Stimulated activated effector memory CD8-positive, alpha-beta T cell treated with anti-CD3 and anti-CD28 coated beads, Interleukin-12 subunit alpha, Interleukin-12 subunit beta, amount 100 ng/mL, for 72 hours (primary cell): ENCODE measurements around the gene DDR1.
A peak's percentile ranks its signal among the peaks of the same experiment; 100 is the strongest.
"Not testable (repeated sequence)": the region's sequence is repeated elsewhere in the genome, so short reads cannot be mapped to it uniquely, and the experiment has no call there.

Experiments used
- ATAC-seq: fragments of 150-1000 bp; cut with Tn5 transposase; 2 replicates; pipeline ENCODE4 v1.10.0; 2021
- DNase-seq, 2 donors: peaks; one replicate each; pipeline ENCODE4 v3.0.0; 2021 to 2022; ENCODE audit warnings: low spot score in 2 of 2
- H3K27ac Mint-ChIP-seq: one replicate; pipeline ENCODE4 v1.8.0; 2022; ENCODE audit warnings: mild to moderate bottlenecking, mixed read lengths
- H3K36me3 Mint-ChIP-seq: one replicate; pipeline ENCODE4 v1.8.0; 2022; ENCODE audit warnings: mild to moderate bottlenecking, mixed read lengths
- H3K4me1 Mint-ChIP-seq: one replicate; pipeline ENCODE4 v1.8.0; 2022; ENCODE audit warnings: mixed read lengths
- H3K4me3 Mint-ChIP-seq: one replicate; pipeline ENCODE4 v1.8.0; 2022; ENCODE audit warnings: mild to moderate bottlenecking, mixed read lengths
- H3K9me3 Mint-ChIP-seq: one replicate; pipeline ENCODE4 v1.8.0; 2022; ENCODE audit warnings: mixed read lengths

The DDR1 gene

DNA sequence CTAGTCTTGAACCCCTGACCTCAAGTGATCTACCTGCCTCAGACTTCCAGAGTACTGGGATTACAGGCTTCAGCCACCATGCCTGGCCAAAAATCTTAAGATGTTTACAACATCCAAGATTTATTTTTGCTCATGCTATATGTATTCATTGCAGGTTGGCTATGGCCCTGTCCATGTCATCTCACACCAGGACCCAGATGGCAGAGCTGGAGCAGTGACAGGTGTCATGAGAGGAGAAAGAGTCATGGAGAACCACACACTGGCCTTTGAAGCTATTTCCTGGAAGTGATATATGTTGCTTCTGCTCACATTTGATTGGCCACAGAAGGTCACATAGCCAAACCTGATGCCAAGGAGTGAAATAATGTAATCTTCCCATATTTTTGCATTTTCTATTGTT, 13.8 kb upstream of the DDR1 start:
- Mint-ChIP-seq H3K4me1 (peaks cover 13% of the 10 kb centered on the region), H3K4me3 (no peak overlapping the region), H3K27ac (no peak overlapping the region), H3K9me3 (peaks cover 13% of the 10 kb centered on the region), H3K36me3 (no peaks in the 10 kb centered on the region)
- DNase-seq: no peak
- peak; percentile 39 for ATAC-seq

DNA sequence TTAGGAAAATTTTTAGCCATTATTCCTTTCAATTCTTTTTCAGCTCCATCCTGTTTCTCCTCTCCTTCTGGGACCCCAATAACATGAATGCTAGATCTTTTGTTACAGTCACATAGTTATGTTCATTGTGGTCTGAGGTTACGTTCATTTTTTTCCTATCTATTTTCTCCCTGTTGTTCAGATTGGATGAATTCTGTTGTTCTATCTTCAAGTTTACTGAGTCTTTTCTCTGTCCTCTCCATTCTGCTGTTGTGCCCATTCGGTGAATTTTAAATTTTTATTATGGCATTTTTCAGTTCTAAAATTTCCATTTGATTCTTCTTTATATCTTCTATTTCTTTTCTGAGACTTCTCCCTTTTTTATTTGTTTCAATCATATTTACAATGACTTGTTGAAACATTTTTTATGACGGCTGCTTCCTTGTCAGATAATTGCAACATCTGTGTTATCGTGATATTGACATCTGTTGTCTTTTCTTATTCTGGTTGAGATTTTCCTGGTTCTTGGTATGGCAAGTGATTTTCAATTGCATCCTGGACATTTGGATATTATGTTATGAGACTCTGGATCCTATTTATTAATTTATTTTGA, 12.6 kb upstream of the DDR1 start:
- no peak for ATAC-seq
- Mint-ChIP-seq H3K4me3 (no peak overlapping the region), H3K27ac (no peak overlapping the region)

DNA sequence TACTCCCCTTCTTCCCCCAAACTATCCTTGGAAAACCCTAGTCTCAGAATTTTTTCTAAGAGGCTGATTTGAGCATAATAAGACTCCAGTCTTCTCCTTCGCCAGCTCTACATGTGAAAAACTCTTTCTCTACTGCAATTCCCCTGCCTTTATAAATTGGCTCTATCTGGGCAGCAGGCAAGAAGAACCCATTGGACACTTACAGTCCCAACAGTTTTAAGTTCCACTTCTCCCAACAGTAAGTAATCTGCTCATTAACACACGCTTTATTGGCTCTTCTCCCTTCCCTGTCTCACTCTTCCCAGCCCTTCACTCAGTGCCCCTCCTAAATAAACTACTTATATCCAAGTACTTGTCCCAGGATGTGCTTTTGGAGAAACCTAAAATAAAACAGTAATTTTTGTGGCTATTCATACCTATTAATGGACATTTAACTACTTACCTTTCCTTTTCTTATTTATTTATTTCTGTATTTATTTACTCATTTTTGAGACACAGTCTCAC, 11.1 kb upstream of the DDR1 start:
- Mint-ChIP-seq H3K36me3 (no peaks in the 10 kb centered on the region), H3K4me1 (peaks cover 31% of the 10 kb centered on the region)

More for the DNA sequence above, 12.6 kb upstream of the DDR1 start:
- Mint-ChIP-seq H3K36me3 (no peaks in the 10 kb centered on the region), H3K9me3 (peaks cover 13% of the 10 kb centered on the region), H3K4me1 (peaks cover 16% of the 10 kb centered on the region)
- DNase-seq: no peak

DNA sequence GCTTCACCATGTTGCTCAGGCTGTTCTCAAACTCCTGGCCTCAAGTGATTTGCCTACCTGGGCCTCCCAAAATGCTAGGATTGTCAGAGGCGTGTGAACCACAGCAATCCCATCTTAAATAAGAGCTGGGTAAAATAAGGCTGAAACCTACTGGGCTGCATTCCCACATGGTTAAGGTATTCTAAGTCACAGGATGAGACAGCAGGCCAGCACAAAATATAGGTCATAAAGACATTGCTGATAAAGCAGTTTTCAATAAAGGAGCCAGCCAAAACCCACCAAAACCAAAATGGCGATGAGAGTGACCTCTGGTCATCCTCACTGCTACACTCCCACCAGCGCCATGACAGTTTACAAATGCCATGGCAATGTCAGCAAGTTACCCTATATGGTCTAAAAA, 10.5 kb upstream of the DDR1 start:
- not testable (repeated sequence) for H3K27ac Mint-ChIP-seq, H3K36me3 Mint-ChIP-seq, ATAC-seq, H3K4me3 Mint-ChIP-seq, DNase-seq
- Mint-ChIP-seq H3K4me1 (peaks cover 37% of the 10 kb centered on the region), H3K9me3 (peaks cover 13% of the 10 kb centered on the region)

More for the DNA sequence above, 11.1 kb upstream of the DDR1 start:
- H3K4me3 Mint-ChIP-seq: no peak overlapping the region
- ATAC-seq (no peak), DNase-seq (no peak)
- H3K9me3 Mint-ChIP-seq: peaks cover 13% of the 10 kb centered on the region
- H3K27ac Mint-ChIP-seq: no peak overlapping the region

DNA sequence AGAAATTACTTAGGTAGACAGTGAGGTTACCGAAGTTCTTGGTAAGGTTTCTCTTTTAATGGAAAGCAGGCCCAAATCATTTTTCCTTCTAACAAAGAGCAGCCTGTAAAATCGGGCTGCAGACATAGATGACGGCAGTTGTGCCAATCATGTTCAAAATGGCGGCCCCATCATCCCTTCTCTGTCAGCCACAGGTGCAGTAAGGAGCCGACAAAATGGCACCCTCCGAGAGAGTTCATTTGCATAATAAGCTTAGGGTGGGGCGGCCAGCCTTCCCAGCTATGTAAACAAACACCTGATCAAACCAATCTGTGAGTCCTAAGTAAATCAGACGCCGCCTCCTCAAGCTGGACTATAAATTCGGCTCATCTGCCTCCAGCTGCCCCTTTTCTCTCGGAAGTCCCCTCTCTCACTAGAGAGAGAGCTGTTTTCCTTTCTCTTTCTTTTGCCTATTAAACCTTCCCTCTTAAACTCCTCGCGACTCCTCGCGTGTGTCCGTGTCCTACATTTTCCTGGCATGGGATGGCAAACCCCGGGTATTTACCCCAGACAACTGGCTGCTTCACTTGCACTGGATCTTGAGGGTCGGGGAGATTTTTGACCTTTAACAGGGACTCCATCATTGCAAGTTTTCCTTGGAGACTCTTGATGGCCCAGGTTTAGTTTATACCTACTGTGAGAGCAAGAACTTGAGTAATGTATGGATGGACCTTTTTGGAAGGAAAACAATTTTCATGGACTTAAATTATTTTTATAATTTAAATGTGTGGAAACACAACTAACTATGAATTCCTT, 8.9 kb upstream of the DDR1 start:
- H3K9me3 Mint-ChIP-seq: peaks cover 7% of the 10 kb centered on the region
- H3K27ac Mint-ChIP-seq: no peak overlapping the region
- H3K4me3 Mint-ChIP-seq: no peak overlapping the region
- no peaks in the 10 kb centered on the region for H3K36me3 Mint-ChIP-seq
- H3K4me1 Mint-ChIP-seq: peaks cover 38% of the 10 kb centered on the region
- ATAC-seq (no peak), DNase-seq (no peak)

DNA sequence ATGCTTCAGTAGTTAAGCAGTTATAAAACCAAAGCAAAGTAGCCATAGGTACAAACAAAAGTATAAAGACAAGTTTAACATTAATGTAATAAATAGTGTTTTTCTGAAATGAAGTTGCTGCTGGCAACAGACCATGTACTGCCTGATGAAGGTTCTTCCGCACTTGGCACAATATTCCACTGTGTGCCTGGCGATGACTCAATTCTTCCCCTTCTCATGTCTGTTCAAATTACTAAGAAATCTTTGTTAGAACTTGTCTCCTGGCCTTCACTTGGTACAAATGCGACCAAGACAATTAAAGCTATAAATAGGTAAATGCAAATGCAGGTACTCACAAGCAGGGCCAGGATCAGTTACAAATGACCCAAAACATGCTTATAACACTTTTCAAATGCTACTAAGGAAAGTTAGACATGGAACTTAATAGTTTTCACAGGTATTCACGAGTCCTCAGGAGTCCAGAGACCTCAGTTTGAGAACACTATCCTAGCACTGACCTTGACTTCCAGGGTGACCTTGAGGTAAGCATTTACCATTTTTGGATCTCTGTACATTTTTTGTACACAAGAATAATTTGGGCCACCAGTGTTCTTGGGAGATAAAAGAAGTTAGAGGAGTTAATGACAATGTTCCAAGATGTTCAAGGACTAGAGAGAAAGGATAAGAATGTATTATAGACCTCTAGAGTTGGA, 8.1 kb upstream of the DDR1 start:
- H3K36me3 Mint-ChIP-seq: no peaks in the 10 kb centered on the region
- H3K4me1 Mint-ChIP-seq: peaks cover 31% of the 10 kb centered on the region
- no peak for DNase-seq
- H3K4me3 Mint-ChIP-seq: no peak overlapping the region
- peaks cover 7% of the 10 kb centered on the region for H3K9me3 Mint-ChIP-seq
- no peak for ATAC-seq
- no peak overlapping the region for H3K27ac Mint-ChIP-seq

DNA sequence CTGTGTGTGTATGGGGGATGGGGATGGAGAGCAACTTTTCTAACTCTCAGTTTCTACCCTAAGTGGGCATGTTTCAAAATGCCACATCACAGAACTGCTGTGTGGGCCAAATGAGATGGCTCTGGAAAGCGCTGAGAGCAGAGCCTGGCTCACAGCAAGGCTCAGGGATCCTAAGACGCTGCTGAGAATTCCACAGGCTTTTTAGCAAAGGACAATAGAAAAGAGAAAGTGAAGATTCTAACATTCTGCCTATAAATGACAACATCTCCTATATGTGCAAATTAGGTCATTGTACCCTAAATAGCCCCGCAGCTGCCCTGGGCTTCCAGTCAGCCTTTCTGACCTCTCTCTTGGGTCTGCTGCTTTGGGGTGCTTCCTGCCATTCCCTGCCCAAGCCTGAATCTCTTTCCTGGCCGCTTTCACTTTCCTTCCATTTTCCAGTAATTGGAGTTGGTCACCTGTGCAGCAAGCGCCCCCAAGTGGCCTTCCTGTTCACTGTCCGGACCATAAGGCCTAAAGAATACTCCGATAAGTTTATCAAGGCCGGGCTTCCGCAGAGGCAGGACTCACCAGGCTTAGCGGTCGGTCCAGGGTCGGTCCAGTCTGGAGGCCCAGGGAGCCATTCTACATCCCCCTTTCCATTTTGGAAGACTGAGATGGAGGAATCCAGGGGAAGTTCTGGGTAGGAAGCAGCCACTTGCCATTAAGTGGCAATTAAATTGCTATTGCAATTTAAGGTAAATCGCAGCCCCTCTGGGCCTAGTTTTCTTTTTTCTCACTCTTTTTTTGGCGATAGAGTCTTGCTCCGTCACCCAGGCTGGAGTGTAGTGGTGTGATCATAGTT, 6.7 kb upstream of the DDR1 start:
- no peaks in the 10 kb centered on the region for H3K36me3 Mint-ChIP-seq
- DNase-seq: peak; percentile 55 to 81
- H3K9me3 Mint-ChIP-seq: no peaks in the 10 kb centered on the region
- peak overlapping the region; percentile 30 for H3K27ac Mint-ChIP-seq
- ATAC-seq: peak; percentile 84
- peak overlapping the region; percentile 56 for H3K4me3 Mint-ChIP-seq
- peaks cover 25% of the 10 kb centered on the region for H3K4me1 Mint-ChIP-seq

DNA sequence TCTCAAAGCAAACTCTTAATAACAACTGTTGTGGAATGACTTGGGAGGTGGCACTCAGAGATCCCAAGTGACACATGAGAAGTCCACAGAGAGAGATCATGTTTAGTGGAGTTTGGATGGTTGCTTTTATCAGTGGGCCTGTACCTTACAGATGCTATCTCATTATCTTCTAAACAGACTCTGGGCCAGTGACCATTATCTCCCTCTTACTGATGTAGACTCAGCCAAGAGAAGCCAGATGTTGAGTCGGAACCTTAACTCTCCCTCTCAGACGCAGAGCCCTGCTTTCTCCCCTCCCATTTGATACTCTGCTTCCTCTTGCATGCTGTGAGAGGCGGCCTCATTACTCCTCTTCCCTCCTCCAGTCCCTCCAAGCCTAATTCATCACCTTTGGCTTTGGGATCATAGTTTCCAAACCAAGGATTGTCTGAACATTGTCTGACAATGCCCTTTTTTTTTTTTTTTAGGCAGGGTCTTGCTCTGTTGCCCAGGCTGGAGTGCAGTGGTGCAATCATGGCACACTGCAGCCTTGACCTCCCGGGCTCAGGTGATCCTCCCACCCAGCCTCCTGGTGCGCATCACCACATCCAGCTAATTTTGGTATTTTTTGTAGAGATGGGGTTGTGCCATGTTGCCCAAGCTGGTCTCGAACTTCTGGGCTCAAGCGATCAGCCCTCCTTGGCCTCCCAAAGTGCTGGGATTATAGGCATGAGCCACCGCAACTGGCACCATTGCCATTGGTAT, 4.5 kb upstream of the DDR1 start:
- no peaks in the 10 kb centered on the region for H3K36me3 Mint-ChIP-seq
- H3K27ac Mint-ChIP-seq: no peak overlapping the region
- DNase-seq: no peak
- no peaks in the 10 kb centered on the region for H3K9me3 Mint-ChIP-seq
- H3K4me1 Mint-ChIP-seq: peaks cover 37% of the 10 kb centered on the region
- ATAC-seq: no peak
- no peak overlapping the region for H3K4me3 Mint-ChIP-seq

DNA sequence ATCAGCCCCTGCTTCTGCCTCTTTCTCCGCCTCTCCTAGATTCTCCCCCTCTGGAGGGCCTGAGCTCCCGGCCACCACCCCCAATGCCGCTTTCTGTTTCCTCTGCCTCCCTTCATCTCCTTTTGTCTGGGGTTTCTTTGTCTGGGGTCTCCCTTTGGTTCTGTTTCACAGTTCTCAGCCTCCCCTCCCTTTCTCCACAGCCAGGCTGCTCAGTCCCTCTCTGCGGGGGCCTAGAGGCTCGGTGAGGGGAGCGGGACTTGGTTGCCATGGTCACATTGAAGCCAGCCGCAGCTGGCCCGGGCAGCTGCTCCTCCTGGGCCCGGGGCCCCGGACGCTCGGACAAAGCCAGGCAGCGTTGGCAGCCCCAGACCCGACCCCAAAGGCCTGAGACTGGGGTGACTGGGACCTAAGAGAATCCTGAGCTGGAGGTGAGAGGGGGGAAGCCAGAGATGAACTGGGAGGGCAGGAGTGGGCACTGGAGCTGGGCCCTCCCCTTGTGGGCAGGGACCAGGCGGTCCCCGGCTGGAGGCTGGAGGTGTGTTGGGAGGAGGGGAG, 3.5 kb upstream of the DDR1 start:
- Mint-ChIP-seq H3K27ac (peak overlapping the region; percentile 23), H3K36me3 (no peaks in the 10 kb centered on the region), H3K9me3 (no peaks in the 10 kb centered on the region), H3K4me1 (peaks cover 46% of the 10 kb centered on the region), H3K4me3 (no peak overlapping the region)
- DNase-seq: no peak
- ATAC-seq: no peak

DNA sequence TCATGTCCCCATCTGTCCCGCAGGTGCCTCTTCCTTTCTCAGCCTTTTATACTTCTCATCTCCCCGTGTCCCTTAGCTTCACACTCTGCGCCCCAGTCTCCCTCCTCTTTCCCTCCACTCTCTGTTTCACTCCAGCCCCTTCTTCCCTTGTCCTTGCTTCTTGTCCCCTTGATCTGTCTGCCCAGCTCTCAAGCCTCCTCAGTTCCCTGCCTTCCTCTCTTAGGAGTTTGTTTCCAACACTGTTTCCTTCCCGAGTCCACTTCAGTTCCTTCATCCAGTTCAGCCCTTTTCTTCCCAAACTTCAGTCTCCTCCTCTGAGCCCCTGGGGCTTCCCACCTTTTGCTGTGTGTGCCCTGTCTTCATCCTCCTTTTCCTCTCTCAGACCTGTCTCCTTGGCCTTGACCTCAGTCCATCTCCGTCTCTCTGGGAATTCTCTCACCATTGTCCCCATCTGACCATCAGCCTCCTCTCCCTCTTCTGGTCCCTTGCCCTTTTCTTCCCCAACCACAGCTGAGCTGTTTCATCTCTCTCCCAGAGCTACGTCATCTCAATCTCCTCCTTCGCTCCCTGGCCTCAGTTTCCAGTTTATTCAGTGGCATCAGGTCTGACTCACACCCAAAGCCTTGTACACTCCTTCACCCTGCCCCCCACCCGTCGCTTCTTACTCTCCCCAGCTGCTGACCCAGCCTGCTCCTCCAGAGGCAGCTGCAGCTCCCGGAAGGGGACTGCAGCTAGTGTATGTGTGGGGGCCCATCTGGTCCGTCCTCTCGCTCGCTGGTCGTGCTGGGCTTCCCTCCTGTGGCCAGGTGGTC, 2.7 kb upstream of the DDR1 start:
- peak overlapping the region; percentile 23 for H3K27ac Mint-ChIP-seq
- peaks cover 52% of the 10 kb centered on the region for H3K4me1 Mint-ChIP-seq
- no peak overlapping the region for H3K4me3 Mint-ChIP-seq
- DNase-seq (no peak), ATAC-seq (no peak)
- no peaks in the 10 kb centered on the region for H3K36me3 Mint-ChIP-seq
- no peaks in the 10 kb centered on the region for H3K9me3 Mint-ChIP-seq

DNA sequence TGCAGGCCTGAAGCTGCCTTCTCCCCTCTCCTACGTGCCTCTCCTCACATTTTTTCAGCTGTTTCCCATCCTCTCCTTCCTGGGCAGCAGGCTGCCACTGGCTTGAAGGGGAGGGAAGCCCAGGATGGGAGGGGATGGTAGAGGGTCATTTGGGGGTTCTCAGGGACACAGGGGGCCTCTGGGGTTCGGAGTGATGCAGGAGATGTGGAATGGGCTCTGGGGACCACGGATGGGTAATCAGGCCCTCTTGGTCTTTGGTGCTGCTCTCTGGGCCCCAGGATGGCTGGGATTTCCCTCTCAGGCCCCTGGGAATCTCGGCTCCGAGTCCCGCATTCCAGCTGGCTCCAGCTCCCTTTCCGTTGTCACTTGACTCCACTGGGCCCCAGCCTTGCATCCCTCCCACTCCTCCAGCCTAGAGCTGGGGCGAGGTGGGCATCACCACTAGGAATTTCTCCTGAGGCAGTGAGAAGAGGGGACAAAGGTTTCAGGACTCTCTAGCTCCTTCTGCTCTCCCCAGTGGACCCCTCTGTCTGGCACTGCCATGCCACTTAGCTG, 2.0 kb upstream of the DDR1 start:
- Mint-ChIP-seq H3K4me1 (peaks cover 48% of the 10 kb centered on the region), H3K27ac (no peak overlapping the region), H3K4me3 (peak overlapping the region; percentile 73), H3K36me3 (no peaks in the 10 kb centered on the region), H3K9me3 (no peaks in the 10 kb centered on the region)
- no peak for DNase-seq
- no peak for ATAC-seq

DNA sequence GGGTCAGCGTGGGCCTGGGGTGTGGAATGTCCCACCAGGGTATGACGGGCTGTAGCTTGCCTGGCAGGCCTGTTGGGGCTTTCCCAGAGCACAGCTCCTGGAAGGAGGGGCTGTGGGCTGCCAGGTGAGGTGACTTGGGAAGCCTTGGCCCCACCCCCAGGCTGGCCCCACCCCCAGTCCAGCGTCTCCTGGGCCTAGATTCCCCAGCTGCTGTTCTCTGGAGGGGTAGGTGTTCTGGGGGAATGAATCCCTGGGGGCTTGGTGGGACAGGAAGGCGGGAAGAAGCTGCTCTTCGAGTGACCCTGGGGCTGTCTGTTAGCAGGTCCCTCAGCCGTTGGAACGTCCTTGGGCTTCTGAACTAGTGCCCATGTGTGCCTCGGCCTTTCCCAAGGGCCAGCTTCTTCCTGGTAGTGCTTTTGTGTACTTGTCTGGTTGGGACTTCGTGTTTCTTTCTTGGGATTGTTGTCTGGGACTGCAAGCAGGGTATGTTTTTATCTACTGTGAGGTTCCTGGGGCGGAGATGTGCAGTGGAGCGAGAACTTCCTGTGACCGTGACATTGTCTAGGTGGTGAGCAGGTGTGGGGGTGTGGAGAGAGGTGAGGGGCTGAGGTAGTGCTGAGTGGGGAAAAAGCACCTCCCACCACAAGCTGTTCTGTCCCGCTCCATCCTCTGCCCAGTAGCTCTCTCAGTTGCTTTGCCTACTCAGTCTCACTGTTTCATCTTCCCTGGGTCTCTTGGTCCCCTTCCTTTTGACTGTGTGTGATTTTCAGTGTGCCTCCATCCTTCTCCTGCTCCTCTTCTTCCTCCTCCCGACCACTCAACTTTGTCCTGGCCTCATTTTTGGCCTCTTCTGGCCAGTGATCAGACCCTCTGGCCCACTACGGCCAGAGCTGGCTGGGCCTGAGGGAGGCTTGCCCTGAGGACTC, 1.3 kb upstream of the DDR1 start:
- Mint-ChIP-seq H3K9me3 (no peaks in the 10 kb centered on the region), H3K4me1 (peaks cover 40% of the 10 kb centered on the region), H3K36me3 (no peaks in the 10 kb centered on the region), H3K27ac (peak overlapping the region; percentile 87), H3K4me3 (peak overlapping the region; percentile 73)
- DNase-seq (no peak), ATAC-seq (no peak)
